Measurements from ENCODE around the gene MRPL50.

MRPL50 gene

GRCh38 chr9:101372327-101373118 lies 25.9 kb downstream of the MRPL50 start:
- DNase-seq: no peak

DNA sequence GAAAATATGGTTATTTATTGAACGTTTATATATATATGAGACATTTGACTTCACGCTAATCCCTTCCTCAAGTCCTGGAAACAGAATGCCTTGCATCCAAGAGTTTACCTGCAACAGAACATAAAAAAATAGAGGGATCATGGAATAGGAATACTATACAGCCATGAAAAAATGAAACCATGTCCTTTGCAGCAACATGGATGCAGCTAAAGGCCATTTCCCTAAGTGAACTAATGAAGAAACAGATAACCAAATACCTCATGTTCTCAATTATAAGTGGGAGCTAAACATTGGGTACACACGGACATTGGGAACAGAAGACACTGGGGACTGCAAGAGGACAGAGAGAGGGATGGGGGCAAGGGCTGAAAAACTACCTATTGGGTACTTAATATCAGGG lies 26.6 kb downstream of the MRPL50 start:
- DNase-seq: no peak

- no peak for DNase-seq
These were observed 28.4 kb downstream of the MRPL50 start for GRCh38 chr9:101369884-101370531.

DNA sequence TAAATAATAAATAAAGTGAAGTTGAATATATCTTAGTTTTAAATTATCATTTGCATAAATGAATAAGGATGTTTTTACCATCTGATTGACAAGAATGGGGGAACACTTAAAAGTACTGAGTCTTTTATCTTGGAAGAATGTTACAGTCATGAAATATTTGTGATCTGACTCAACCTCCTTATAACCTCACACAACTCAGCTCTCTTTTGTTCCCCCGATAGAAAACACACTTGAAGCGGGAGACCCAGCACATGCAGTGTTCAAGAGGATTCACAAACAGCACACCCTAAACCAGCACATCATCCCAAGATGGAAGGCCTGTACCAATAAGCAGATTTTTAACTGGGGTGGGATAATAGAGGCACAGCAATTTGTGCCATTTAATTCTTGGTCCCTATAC lies 29.1 kb downstream of the MRPL50 start:
- DNase-seq: no peak

- DNase-seq: no peak
These were observed 31.1 kb downstream of the MRPL50 start for GRCh38 chr9:101367323-101367722.

DNA sequence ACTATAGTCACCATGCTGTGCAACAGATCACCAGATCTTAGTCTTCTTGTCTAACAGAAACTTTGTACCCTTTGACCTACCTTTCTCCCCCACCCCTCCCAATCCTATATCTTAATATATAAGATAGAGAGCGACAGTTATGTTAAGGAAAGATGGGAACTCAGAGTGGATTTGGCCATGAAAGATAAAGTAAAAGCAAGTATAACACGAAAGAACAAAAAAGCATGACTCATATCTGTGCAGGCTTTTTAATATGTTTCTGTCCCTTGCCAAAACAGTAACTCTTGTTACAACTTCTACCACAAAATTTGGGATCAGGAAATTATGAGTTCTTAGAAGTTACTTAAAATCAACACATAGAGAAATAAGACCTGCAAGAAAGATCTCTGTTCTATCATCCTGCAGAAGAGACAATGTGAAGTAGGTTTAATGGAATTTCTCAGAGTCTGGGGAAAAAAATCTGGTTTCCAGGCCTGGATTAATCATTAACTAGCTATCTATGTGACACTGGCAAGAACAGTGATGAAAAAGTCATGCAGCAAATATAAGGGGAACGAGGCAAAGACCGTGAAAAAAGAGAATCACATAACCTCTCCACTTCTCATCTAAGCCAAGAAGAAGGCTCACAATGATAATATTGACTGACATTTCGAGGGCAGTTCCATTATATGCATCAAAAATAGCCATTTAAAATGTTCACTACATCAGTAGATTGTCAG lies 32.2 kb downstream of the MRPL50 start:
- DNase-seq: no peak

GRCh38 chr9:101365181-101365580 lies 33.2 kb downstream of the MRPL50 start:
- DNase-seq: no peak

GRCh38 chr9:101362450-101362849 lies 36.0 kb downstream of the MRPL50 start:
- no peak for DNase-seq

GRCh38 chr9:101360647-101361046 lies 37.8 kb downstream of the MRPL50 start:
- DNase-seq: no peak

GRCh38 chr9:101359679-101360078 lies 38.7 kb downstream of the MRPL50 start:
- no peak for DNase-seq

GRCh38 chr9:101356619-101357018 lies 41.8 kb downstream of the MRPL50 start:
- no peak for DNase-seq

DNA sequence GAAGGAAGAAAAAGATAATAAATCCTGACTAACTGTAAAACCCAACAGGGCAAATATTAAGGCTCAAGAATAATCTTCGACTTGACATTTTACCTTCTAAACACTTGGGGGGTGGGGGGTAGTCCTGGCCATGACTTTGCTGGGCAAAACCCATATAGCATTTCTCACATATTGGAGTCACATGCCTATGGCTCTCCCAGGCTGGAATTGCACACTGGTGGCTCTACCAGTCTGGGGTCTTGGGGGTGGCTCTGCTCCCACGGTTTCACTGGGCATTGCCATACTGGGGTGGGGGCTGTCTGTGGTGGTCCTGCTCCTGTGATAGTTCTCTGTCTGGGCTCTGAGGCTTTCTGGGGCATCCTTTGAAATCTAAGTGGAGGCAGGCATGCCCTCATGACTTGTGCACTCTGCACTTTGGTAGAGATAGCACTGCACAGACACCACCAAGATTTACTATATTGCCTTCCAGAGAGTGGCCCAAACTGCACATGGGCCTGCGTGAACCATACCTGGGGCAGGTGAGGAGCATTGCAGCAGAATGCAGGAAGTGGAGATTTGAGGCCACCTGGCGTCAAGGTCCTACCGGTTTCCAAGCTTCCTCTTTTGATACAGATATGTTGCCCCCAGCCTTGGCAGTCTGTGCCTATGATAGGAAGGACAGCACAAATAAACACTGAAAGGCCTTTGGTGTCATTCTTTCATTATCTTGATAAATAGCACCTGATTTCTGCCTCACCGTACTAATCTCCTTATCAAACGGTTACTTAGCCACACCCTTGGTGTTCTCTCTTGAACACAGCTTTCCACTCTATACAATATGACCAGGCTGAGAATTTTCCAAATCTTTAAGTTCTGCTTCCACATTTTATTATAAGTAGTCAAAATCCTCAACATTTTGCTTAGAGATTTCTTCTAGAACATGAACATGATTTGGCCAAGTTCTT lies 43.4 kb downstream of the MRPL50 start:
- DNase-seq: no peak

DNA sequence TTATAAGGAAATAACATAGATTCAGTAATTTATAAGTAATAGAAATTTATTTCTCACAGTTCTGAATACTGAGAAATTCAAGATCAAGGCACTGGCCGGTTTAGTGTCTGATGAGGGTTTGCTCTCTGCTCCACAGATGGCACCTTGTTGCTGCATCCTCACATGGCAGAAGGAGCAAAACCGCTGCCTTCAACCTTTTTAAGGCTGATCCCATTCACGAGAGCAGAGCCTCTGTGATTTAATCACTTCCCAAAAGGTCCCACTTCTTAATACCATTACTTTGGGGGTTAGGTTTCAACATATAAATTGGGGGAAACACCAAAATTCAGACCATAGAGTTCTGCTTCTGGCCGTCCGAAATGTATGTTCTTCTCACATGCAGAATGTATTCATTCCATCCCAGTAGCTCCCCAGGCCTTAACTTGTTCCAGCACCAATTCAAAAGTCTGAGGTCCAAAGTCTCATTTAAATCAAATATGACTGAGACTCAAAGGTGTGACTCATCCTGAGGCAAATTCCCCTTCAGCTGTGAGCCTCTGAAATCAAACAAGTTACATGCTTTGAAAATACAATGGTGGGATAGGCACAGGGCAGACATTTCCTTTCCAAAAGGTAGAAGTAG lies 44.2 kb downstream of the MRPL50 start:
- no peak for DNase-seq

GRCh38 chr9:101353683-101354082 lies 44.7 kb downstream of the MRPL50 start:
- no peak for DNase-seq

DNA sequence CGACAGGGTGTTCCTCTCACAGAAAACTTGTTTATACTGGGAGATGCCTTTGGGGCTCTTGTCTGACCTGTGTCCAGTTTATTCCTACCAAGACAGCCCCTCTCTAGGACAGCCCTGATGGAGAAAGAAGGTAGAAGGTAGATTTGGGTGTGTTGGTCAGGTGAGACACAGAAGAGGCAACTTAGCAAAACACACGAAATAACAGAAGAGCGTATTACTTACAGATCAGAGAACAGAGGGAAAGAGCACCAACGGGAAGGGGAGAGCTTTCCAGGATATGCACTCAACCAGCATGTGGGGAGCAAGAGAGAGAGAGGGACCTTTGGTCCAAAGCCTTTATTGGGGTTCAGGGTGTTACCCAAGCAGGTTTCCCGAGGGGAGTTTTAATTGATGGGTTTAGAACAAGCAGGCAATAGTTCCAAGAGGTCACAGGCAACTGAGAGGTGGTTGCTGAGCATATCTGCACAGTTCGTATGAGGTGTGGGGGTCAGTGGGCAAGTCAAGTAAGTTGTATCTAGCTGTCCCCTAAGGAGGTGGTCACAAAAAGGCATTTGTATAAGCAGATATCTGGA lies 45.4 kb downstream of the MRPL50 start:
- no peak for DNase-seq

GRCh38 chr9:101350285-101350684 lies 48.1 kb downstream of the MRPL50 start:
- no peak for DNase-seq

GRCh38 chr9:101342595-101342994 lies 55.8 kb downstream of the MRPL50 start:
- no peak for DNase-seq

DNA sequence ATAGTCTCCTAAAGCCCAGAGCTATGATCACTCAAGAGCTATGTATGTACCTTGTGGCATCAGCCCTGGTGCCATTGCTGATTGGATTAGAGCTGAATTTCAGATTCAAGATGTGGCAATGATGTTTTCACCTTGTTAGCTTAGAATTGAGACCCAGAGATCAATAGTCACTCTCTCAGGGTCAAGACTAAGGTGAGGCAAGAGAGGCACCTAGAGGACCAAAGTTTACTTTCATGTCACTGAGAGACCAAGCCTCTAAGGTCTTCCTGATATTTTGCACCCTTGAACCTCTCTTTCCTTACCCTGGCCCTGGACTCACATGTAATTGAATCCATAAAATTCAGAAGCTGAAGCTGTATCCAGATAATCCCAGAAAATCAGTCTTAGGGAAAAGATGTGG lies 56.5 kb downstream of the MRPL50 start:
- no peak for DNase-seq

All from stimulated activated CD4-positive, alpha-beta T cell treated with anti-CD3 and anti-CD28 coated beads, Interleukin-15, amount 100 ng/mL, for 24 hours (primary cell).